Mammary epithelial cell (primary cell): Measurements from ENCODE around the gene SOCS1.

Source experiments
- CTCF ChIP-seq, 2 donors: IDR thresholded peaks in 1 of 2; conservative IDR thresholded peaks in 1 of 2; 2 replicates each; pipeline ENCODE4 v1.5.1; 2011 to 2012; ENCODE audit warnings: inconsistent platforms in 2 of 2, low read length in 2 of 2, mild to moderate bottlenecking in 2 of 2, control low read depth in 1 of 2, low read depth in 1 of 2; ENCODE audit not compliant: insufficient read depth in 1 of 2; ENCODE audit errors: extremely low read depth in 1 of 2
- EZH2 ChIP-seq: IDR thresholded peaks from 2 replicates; pipeline ENCODE4 v1.6.1; 2012; ENCODE audit warnings: low read length, inconsistent platforms, borderline replicate concordance

DNA sequence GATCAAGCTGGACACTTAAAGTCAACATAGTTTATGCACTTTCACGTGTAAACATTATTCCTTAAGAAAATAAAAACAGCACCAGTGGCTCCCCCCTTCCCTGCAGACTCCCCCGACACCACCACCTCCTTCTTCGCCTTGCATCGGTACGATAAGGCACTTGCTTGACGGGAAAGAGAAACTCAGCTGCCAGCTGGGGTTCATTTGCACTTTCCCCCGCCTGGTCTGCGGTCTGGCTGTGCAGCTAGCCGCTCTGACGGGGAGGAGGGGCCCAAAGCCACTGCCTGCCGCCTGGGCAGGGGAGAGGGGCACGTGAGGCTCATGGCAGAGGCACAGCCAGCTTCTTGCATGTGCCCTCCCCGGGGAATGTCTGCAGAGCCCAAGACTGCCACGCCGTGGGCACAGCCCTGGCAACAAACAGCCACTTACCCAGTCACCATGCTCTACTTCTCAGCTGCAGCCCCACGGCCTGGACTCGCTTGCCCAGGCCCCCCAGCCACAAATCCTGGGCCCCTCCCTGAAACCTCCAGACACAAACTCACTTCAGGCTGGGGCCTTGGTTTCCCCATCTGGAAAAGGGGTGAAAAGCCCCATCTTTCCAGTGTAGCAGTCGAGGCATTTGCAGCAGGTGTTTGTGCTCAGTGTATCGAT is 41.6 kb upstream of the SOCS1 start:
- TF ChIP-seq CTCF (conservative IDR thresholded peaks at IDR 0.05 in 1 of 2, IDR thresholded peaks at IDR 0.05 in 1 of 2; ENCODE audit: extremely low read depth in 1 of 2, insufficient read depth in 1 of 2, low read depth in 1 of 2, low read length in 2 of 2), result peak in 1 of 2 donors; percentile 23
- no peak for TF ChIP-seq EZH2
